Measurements from ENCODE around the gene TRRAP.

Gene TRRAP

GRCh38 chr7:98974906-98975816 lies 96.8 kb downstream of the TRRAP start:
- no peak overlapping the region for H3K4me3 Mint-ChIP-seq
- H3K36me3 Mint-ChIP-seq (ENCODE audit: low read depth): peaks cover 80% of the 10 kb centered on the region
- H3K9me3 Mint-ChIP-seq: no peaks in the 10 kb centered on the region
- no peak for TF ChIP-seq CTCF (IDR thresholded peaks at IDR 0.05; ENCODE audit: unreplicated experiment in 3 of 3)
- no peaks in the 10 kb centered on the region for H3K27me3 Mint-ChIP-seq (ENCODE audit: low read depth)
- no peak overlapping the region for H3K27ac Mint-ChIP-seq
- H3K4me1 Mint-ChIP-seq: no peaks in the 10 kb centered on the region

GRCh38 chr7:98976396-98977185 lies 98.3 kb downstream of the TRRAP start:
- peaks cover 82% of the 10 kb centered on the region for H3K36me3 Mint-ChIP-seq (ENCODE audit: low read depth)

GRCh38 chr7:98978672-98979071 lies 100.3 kb downstream of the TRRAP start:
- H3K36me3 Mint-ChIP-seq (ENCODE audit: low read depth): peaks cover 86% of the 10 kb centered on the region
- no peak for TF ChIP-seq CTCF (IDR thresholded peaks at IDR 0.05; ENCODE audit: unreplicated experiment in 3 of 3)
- no peaks in the 10 kb centered on the region for H3K9me3 Mint-ChIP-seq
- H3K4me1 Mint-ChIP-seq: no peaks in the 10 kb centered on the region
- no peaks in the 10 kb centered on the region for H3K27me3 Mint-ChIP-seq (ENCODE audit: low read depth)
- H3K27ac Mint-ChIP-seq: no peak overlapping the region
- no peak overlapping the region for H3K4me3 Mint-ChIP-seq

More at GRCh38 chr7:98976396-98977185, 98.3 kb downstream of the TRRAP start:
- TF ChIP-seq CTCF (IDR thresholded peaks at IDR 0.05; ENCODE audit: unreplicated experiment in 3 of 3): no peak
- H3K4me3 Mint-ChIP-seq: no peak overlapping the region
- H3K27me3 Mint-ChIP-seq (ENCODE audit: low read depth): no peaks in the 10 kb centered on the region
- no peak overlapping the region for H3K27ac Mint-ChIP-seq
- H3K4me1 Mint-ChIP-seq: no peaks in the 10 kb centered on the region
- no peaks in the 10 kb centered on the region for H3K9me3 Mint-ChIP-seq

- Mint-ChIP-seq H3K4me1 (no peaks in the 10 kb centered on the region), H3K27ac (no peak overlapping the region), H3K4me3 (no peak overlapping the region), H3K27me3 (ENCODE audit: low read depth) (no peaks in the 10 kb centered on the region), H3K9me3 (peaks cover 11% of the 10 kb centered on the region), H3K36me3 (ENCODE audit: low read depth) (peaks cover 89% of the 10 kb centered on the region)
- no peak for TF ChIP-seq CTCF (IDR thresholded peaks at IDR 0.05; ENCODE audit: unreplicated experiment in 3 of 3)
These were observed 103.4 kb downstream of the TRRAP start for GRCh38 chr7:98981701-98982100.

- H3K27me3 Mint-ChIP-seq (ENCODE audit: low read depth): no peaks in the 10 kb centered on the region
- no peak overlapping the region for H3K4me3 Mint-ChIP-seq
- no peak overlapping the region for H3K27ac Mint-ChIP-seq
- peaks cover 93% of the 10 kb centered on the region for H3K36me3 Mint-ChIP-seq (ENCODE audit: low read depth)
- no peaks in the 10 kb centered on the region for H3K4me1 Mint-ChIP-seq
- TF ChIP-seq CTCF (IDR thresholded peaks at IDR 0.05; ENCODE audit: unreplicated experiment in 3 of 3): no peak
- H3K9me3 Mint-ChIP-seq: peaks cover 12% of the 10 kb centered on the region
These were observed 104.4 kb downstream of the TRRAP start for GRCh38 chr7:98982686-98983085.

Data from nephron (organoid).